GM18499 (cell line): Measurements from ENCODE around the gene AKR1C2.
"Not testable (repeated sequence)": the region's sequence is repeated elsewhere in the genome, so short reads cannot be mapped to it uniquely, and the experiment has no call there.

Experiments
- ATAC-seq: cut with Tn5 transposase; IDR thresholded peaks from one replicate; pipeline ENCODE4 v1.9.1; 2021; ENCODE audit warnings: moderate number of reproducible peaks; ENCODE audit not compliant: insufficient read depth, unreplicated experiment

AKR1C2 gene

GRCh38 chr10:4962876-4963814, 40.5 kb downstream of the AKR1C2 start, which contains the start of gene AKR1C1:
Gene AKR1C1 (plus strand): TSS chr10:4963415. CDS start chr10:4963445, 30 bp downstream.
- ATAC-seq = not testable (repeated sequence)

- not testable (repeated sequence) for ATAC-seq
Measured at GRCh38 chr10:4962308-4962707, 41.3 kb downstream of the AKR1C2 start.

DNA sequence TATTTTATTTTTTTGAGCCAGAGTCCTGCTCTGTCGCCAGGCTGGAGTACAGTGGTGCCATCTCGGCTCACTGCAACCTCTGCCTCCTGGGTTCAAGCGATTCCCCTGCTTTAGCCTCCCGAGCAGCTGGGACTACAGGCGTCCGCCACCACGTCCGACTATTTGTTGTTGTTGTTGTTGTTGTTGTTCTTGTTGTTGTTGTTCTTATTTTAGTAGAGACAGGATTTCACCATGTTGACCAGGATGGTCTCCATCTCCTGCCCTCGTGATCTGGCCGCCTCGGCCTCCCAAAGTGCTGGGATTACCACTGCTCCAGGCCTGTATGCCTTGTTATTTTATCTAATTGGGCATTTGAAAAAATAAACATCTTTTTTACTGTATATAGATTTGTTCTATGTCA, 42.1 kb downstream of the AKR1C2 start:
- ATAC-seq = not testable (repeated sequence)

- ATAC-seq = not testable (repeated sequence)
Measured at GRCh38 chr10:4956955-4957645, 46.6 kb downstream of the AKR1C2 start.

DNA sequence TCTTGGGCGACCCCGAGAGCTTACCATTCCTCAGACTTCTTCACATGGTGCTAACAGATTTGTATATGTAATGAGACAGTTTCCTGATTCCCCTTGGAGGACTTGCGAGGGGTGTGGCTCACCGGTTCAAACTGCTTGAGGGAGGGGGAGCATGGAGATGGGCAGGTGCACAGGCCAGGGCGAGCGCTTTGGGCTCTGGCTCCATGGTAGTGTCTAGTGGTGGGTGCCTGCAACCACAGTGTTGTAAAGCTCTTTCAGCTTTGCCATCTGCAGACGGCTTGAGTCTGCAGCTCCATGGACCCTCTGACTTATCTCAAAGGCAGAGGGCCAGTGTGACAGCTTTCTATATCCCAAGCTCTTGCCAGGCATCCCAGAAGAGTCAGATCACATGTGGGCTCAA, 47.6 kb downstream of the AKR1C2 start:
- ATAC-seq = not testable (repeated sequence)

DNA sequence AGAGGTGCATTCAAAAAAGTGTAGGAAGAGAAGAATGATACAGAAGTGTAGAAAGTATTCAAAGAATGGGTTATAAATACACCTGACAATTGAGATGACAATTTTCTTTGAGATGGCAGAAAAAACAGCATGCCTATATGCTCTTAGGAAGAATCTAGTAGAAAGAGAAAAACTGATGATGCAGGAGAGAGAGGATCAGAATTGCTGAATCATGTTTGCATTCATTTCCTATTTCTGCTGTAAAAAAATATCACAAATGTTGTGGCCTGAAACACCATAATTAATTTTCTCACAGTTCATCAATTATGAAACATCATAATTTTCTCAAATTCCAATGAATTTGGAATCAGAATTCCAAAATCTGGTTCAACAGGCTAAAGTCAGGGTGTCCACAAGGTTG, 50.3 kb downstream of the AKR1C2 start:
- ATAC-seq = no peak

- not testable (repeated sequence) for ATAC-seq
Measured at GRCh38 chr10:4951512-4952162, 52.0 kb downstream of the AKR1C2 start.

DNA sequence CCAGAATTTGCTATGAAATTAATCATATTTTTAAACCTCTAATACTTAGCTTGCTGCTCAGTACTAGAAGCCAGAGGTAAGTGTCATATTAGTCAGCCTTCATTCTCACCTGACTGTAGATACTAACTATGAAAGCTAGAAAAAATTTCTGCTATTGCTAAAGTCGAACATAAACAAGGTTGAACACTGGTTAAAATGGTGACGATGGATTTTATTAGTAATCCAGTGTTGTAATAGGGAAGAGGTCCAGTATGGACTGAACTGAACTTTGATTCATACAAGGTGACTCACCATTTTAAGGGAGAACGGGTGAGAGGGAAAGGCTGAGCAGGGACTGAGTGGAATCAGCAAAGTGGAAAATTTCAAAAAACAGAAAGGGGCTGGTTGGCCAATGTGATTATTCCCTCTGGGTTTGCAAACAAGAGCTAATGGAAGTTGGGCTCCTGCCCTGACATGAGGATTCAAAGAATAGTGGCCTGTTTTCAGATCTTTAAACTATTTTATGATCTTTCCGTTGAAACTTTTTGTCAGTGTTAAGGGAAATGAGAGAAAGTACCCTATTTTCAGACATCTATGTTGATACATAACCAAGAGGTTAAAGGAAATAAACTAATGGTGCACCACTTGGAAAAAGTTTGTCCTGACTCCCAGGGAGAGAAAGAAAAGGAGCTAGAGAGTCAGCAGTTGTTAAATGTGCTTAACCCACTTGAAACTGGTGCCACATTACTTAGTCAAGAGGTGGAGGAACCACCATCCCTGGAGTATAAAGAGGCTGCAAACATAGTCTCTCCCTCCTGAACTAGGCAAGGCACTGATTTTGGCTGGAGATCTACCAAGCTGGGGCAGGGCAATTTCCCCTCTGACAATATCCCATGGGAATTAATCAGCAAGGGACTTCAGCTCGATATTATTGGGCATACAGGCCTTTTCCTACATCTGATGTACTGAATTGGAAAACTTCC, 55.7 kb downstream of the AKR1C2 start:
- ATAC-seq = no peak

GRCh38 chr10:4947039-4947634, 56.5 kb downstream of the AKR1C2 start:
- no peak for ATAC-seq

DNA sequence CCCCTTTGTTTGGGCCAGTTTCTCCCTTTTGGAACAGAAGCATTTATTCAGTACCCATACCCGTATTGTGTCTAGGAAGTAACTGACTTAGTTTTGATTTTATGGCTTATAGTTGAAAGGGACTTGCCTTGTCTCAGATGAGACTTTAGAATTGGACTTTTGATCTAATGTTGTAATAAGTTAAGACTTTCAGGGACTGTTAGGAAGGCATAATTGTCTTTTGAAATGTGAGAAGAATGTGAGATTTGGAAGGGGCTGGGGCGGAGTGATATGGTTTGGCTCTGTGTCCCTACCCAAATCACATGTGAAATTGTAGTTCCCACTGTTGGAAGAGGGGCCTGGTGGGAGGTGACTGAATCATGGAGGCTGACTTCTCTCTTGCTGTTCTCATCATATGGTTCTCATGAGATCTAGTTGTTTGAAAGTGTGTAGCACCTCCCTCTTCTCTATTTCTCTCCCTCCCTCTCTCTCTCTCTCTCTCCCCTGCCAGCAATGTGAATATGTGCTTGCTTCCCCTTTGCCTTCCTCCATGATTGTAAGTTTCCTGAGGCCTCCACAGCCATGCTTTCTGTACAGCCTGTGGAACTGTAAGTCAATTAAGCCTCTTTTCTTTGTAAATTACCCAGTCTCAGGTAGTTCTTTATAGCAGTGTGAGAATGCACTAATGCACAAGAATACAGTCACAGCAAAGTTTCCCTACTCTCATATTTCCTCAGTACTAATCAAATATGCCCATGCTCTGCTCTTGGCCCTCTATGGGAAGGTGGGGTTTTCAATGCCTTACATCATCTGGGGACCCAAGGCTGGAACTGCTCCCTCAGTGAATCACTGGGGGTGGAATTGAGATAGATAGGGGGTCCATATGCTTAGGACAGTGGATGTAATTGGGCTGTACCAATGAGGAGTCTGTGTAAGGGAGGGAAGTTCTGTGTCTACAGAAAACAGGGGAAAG, 57.6 kb downstream of the AKR1C2 start:
- ATAC-seq = no peak

- ATAC-seq = no peak
Measured at GRCh38 chr10:4944841-4945240, 58.8 kb downstream of the AKR1C2 start.

- ATAC-seq = no peak
Measured at GRCh38 chr10:4943821-4944220, 59.8 kb downstream of the AKR1C2 start.

GRCh38 chr10:4943416-4943815, 60.2 kb downstream of the AKR1C2 start:
- not testable (repeated sequence) for ATAC-seq

GRCh38 chr10:4942931-4943330, 60.7 kb downstream of the AKR1C2 start:
- ATAC-seq = not testable (repeated sequence)

DNA sequence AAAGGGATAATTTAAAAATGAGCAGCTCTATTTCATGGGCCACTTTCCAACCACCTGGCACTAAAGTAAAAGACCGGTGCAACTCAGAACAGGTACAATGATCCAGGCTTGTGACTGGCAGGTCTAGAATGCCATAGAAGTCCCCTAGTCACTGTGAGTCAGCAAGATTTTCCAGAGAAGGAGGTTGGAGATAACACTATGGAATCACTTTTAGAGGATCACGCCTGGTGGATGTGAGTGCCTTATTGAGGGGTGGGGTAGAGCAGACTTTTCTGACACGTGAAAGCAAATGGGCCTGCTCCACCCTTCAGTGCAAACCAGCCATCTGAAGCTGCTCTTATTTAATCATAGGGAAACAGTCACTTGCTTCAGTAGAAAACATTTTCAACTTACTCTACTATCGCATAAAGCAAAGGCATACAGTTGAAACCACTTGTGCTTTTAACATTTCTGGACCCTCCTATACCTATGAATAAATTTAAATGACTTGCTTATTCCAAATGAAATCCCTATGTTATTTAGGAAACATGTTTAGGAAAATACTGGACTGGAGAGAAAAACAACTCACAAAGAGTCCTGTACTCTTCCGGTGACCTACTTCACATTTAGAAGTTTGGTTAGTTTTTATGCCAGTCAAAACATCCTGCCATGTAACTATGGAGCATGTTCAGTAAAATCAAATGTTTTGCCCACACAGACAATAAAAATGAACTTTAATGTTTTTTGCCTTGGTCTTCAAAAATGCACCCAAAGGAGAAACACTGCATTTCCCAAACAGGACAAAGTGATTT, 61.9 kb downstream of the AKR1C2 start:
- ATAC-seq = no peak

DNA sequence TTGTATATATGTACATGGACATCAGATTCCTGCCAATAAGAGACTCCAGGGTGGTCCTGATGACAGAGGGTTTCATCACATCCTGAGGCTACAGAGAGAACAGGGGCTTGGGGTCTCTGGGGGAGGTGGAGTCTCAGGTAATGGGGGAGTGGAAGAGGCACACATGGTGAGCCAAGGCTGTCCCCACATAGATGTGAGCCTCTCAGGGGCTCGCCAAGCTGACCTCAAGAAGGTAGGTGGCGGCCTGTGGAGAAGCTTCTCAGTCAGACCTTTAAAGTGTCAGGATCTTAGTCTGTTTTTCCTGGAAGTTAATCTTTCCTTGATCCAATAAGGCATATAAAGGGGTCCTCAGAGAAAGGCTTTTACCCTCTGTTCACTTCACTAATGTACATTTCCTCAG, 62.7 kb downstream of the AKR1C2 start:
- not testable (repeated sequence) for ATAC-seq

- ATAC-seq = not testable (repeated sequence)
Measured at GRCh38 chr10:4940073-4940428, 63.6 kb downstream of the AKR1C2 start.
